Fibroblast of skin of left quadriceps (primary cell): ENCODE results near the gene PPP1R1A.

Experiments
- DNase-seq, 2 experiments: peaks; one replicate each; pipeline ENCODE4 v3.0.0-alpha.2; 2013; ENCODE audit warnings: low read depth in 2 of 2

Gene PPP1R1A

DNA sequence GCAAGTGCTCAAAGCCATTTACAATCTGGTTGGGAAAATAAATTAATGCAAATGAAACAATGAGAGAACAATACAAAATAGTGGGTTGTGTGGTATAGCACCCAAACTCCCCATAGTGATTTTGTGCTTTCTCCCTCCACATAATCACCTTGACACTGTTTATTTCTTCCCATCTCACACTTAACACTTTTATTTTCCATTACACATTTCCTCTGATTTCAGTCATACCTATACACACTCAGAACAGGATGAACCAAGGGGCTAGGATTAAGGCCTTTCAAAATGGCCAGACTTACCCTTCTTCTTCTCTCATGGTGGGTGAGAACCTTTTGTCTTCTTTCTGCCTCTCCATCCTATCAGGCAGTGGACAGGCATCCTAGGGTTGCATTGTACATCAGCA, 53.0 kb downstream of the PPP1R1A start:
- DNase-seq: no peak

DNA sequence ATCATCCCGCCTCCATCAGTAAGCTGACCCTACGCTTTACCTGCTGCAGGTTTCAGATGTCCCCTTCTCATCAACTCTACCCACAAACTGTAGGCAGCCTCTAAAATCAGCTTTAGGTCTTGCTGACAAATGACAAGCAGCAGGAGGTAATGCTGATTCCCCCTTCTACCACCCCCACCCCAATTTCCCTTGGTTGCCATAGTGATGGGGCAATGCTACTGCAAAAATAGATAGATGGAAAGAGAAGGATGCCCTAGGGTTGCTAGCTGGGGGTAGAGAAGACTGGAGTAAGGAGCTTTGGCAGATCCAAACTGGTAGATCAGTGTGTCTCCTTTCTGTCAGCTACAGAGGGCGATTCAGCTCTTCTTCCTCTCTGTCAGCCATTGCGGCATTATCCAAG, 58.9 kb downstream of the PPP1R1A start:
- no peak for DNase-seq
